OCI-LY3 (cell line): ENCODE measurements around the gene HOXD12.
A peak's percentile ranks its signal among the peaks of the same experiment; 100 is the strongest.

Source experiments
- H2AFZ ChIP-seq: fragments of 200-600, 300-600 bp; shearing (Covaris generic); 2 replicates; pipeline ENCODE4 v1.6.0; 2014; ENCODE audit warnings: antibody characterized with exemption, low read depth, low read length
- H3K27ac ChIP-seq: fragments of 200-600, 300-600 bp; sonication (generic); 2 replicates; pipeline ENCODE4 v1.5.1; 2014; ENCODE audit warnings: mild to moderate bottlenecking, low read length, moderate library complexity, mixed read lengths
- H3K27me3 ChIP-seq: fragments of 200-600, 300-600 bp; sonication (generic); 2 replicates; pipeline ENCODE4 v1.6.1; 2014; ENCODE audit warnings: low read depth, low read length, mixed read lengths
- H3K36me3 ChIP-seq: fragments of 200-600, 300-600 bp; sonication (generic); replicated peaks from 2 replicates; pipeline ENCODE3; 2014; ENCODE audit warnings: low read depth, low read length, mixed read lengths
- H3K4me1 ChIP-seq: fragments of 300-600, 200-600 bp; sonication (generic); 2 replicates; pipeline ENCODE4 v1.6.1; 2014; ENCODE audit warnings: low read length, mixed read lengths
- H3K4me2 ChIP-seq: fragments of 200-600, 300-600 bp; sonication (generic); 2 replicates; pipeline ENCODE4 v1.6.1; 2014; ENCODE audit warnings: low read length, mixed read lengths
- H3K4me3 ChIP-seq: fragments of 300-600, 200-600 bp; sonication (generic); 2 replicates; pipeline ENCODE4 v1.5.1; 2014; ENCODE audit warnings: antibody characterized with exemption, mild to moderate bottlenecking, low read length, moderate library complexity
- H3K79me2 ChIP-seq: fragments of 300-600, 200-600 bp; shearing (Covaris generic); 2 replicates; pipeline ENCODE4 v1.6.1; 2014; ENCODE audit warnings: mild to moderate bottlenecking, low read length, mixed read lengths
- H3K9ac ChIP-seq: fragments of 300-600, 200-600 bp; shearing (Covaris generic); 2 replicates; pipeline ENCODE4 v1.6.0; 2014; ENCODE audit warnings: mild to moderate bottlenecking, low read length, moderate library complexity
- H3K9me3 ChIP-seq: fragments of 200-600, 300-600 bp; shearing (Covaris generic); 2 replicates; pipeline ENCODE4 v1.6.1; 2014; ENCODE audit warnings: low read length, mixed read lengths; ENCODE audit not compliant: insufficient read depth
- H4K20me1 ChIP-seq: fragments of 200-600, 300-600 bp; sonication (generic); 2 replicates; pipeline ENCODE4 v1.6.1; 2016; ENCODE audit warnings: low read length, mixed read lengths; ENCODE audit not compliant: insufficient read depth
- EZH2phosphoT487 ChIP-seq: fragments of 200-600 bp; shearing (Covaris generic); IDR thresholded peaks from 2 replicates; pipeline ENCODE4 v1.6.1; 2018; ENCODE audit warnings: antibody characterized with exemption, mixed run types, low read depth
- TF ChIP-seq, protein P1 (sequence below): fragments of 200-600, 300-600 bp; sonication (generic); IDR thresholded peaks from 2 replicates; pipeline ENCODE4 v1.5.1; 2014; ENCODE audit warnings: antibody characterized with exemption, low read length, low read depth

HOXD12 gene

DNA sequence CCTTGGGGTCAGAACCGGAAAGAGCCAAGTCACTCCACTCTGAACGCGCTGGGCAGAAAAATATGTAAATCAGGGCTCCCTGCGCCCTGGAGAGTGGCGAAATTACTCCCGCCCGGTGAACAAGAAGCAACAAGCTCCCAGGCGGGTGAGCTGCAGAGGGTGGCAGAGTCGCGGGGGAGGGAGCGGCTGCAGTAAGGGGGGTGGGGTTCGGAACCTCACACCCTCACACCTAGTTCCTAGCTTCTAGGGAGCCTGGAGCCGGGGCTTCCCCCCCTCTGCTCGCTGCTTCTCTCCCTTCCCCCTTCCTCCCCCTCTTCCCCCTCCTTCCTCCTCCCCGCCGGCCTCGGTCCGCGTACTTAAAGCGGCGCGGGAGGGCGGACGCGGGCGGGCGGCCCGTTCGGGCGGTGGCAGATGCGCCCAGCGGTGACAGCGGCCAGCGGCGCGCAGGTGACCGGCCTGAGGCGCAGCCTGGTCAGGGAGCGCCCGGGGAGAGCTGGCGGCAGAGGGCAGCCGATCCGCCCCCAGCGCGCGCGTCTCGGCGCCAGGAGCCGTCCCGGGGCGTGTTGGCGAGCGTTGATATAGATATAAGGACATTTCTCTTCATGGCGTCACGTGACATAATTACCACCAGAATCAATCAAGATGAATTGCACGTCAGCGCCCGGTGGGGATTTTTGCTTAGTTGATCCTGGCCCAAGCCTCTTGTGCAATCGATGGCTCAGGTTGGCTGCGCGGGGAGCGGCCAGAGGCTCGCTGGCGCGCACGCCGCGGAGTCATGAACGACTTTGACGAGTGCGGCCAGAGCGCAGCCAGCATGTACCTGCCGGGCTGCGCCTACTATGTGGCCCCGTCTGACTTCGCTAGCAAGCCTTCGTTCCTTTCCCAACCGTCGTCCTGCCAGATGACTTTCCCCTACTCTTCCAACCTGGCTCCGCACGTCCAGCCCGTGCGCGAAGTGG is 7.3 kb downstream of the HOXD12 start, which contains the start of gene HOXD11:
Gene HOXD11, plus strand, starts transcription at position 700 of the 959 bp plus-strand sequence. Its CDS starts 76 bp downstream, at position 776.
- Histone ChIP-seq H3K79me2 (no peaks in the 10 kb centered on the region), H3K27me3 (no peaks in the 10 kb centered on the region), H3K4me1 (peaks cover 28% of the 10 kb centered on the region), H2AFZ (peak within 1 kb of the TSS; percentile 54; the same call in 1 of the 2 replicates), H3K9ac (peak within 1 kb of the TSS; percentile 51), H3K4me3 (peak within 1 kb of the TSS; percentile 62), H4K20me1 (no peaks in the 10 kb centered on the region), H3K4me2 (peak within 1 kb of the TSS; percentile 60), H3K9me3 (no peaks in the 10 kb centered on the region), H3K36me3 (no peaks in the 10 kb centered on the region), H3K27ac (peak within 1 kb of the TSS; percentile 45; the same call in 1 of the 2 replicates)
- TF ChIP-seq, protein P1, sequence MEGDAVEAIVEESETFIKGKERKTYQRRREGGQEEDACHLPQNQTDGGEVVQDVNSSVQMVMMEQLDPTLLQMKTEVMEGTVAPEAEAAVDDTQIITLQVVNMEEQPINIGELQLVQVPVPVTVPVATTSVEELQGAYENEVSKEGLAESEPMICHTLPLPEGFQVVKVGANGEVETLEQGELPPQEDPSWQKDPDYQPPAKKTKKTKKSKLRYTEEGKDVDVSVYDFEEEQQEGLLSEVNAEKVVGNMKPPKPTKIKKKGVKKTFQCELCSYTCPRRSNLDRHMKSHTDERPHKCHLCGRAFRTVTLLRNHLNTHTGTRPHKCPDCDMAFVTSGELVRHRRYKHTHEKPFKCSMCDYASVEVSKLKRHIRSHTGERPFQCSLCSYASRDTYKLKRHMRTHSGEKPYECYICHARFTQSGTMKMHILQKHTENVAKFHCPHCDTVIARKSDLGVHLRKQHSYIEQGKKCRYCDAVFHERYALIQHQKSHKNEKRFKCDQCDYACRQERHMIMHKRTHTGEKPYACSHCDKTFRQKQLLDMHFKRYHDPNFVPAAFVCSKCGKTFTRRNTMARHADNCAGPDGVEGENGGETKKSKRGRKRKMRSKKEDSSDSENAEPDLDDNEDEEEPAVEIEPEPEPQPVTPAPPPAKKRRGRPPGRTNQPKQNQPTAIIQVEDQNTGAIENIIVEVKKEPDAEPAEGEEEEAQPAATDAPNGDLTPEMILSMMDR: no peak
- no peak for TF ChIP-seq EZH2phosphoT487

DNA sequence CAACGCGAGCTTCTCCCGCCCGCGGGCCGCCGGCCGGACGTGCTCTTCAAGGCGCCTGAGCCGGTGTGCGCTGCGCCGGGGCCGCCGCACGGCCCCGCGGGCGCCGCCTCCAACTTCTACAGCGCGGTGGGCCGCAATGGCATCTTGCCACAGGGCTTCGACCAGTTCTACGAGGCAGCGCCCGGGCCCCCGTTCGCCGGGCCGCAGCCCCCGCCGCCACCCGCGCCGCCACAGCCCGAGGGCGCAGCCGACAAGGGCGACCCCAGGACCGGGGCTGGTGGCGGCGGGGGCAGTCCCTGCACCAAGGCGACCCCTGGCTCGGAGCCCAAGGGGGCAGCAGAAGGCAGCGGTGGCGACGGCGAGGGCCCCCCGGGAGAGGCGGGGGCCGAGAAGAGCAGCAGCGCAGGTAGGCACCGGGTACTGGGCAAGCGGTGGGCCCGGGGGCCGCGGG is 8.2 kb downstream of the HOXD12 start:
- H2AFZ ChIP-seq: no peak overlapping the region
- no peaks in the 10 kb centered on the region for H3K9me3 ChIP-seq
- no peak overlapping the region for H3K9ac ChIP-seq
- no peak overlapping the region for H3K27ac ChIP-seq
- TF ChIP-seq, protein P1: no peak
- TF ChIP-seq EZH2phosphoT487: no peak
- H4K20me1 ChIP-seq: no peaks in the 10 kb centered on the region
- H3K79me2 ChIP-seq: no peaks in the 10 kb centered on the region
- H3K4me2 ChIP-seq: no peak overlapping the region
- no peaks in the 10 kb centered on the region for H3K27me3 ChIP-seq
- no peak overlapping the region for H3K4me3 ChIP-seq
- H3K4me1 ChIP-seq: peaks cover 28% of the 10 kb centered on the region
- H3K36me3 ChIP-seq: no peaks in the 10 kb centered on the region

DNA sequence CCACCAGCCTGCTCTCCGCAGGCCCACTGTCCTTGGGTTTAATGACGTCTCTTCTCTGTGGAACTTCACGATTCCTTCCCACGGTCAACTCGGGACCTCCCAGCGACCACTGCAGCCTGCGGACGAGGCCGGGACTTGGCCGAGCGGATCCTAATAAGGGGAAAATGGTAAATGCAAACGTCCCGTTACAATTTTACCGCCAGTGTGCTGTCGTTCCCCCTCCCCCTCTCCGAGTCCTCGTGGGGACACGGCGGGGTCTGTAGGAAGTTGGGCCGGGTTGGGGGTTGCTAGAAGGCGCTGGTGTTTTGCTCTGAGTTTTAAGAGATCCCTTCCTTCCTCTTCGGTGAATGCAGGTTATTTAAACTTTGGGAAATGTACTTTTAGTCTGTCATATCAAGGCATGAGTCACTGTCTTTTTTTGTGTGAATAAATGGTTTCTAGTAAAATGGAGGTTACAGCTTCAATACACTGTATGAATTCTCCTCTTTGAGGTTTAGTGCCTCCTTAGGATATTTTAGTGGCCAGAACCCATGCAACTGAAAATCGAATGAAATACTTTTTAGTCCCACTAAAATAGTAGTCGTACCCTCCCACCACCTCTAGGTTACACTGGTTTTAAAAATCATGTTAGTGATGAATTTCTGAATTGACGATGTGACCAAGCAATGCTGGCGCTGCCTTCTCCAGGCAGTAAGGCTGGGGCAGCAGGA is 9.8 kb downstream of the HOXD12 start:
- Histone ChIP-seq H3K4me3 (no peak overlapping the region), H3K9ac (no peak overlapping the region), H2AFZ (no peak overlapping the region), H3K4me2 (no peak overlapping the region), H3K36me3 (no peaks in the 10 kb centered on the region), H3K27me3 (no peaks in the 10 kb centered on the region), H3K4me1 (peaks cover 26% of the 10 kb centered on the region), H3K79me2 (no peaks in the 10 kb centered on the region), H4K20me1 (no peaks in the 10 kb centered on the region), H3K27ac (no peak overlapping the region), H3K9me3 (no peaks in the 10 kb centered on the region)
- TF ChIP-seq EZH2phosphoT487: no peak
- TF ChIP-seq, protein P1: no peak

GRCh38 chr2:176109946-176110345 is 10.4 kb downstream of the HOXD12 start:
- no peaks in the 10 kb centered on the region for H3K27me3 ChIP-seq

More at GRCh38 chr2:176109946-176110345, 10.4 kb downstream of the HOXD12 start:
- Histone ChIP-seq H3K9ac (no peak overlapping the region), H3K79me2 (no peaks in the 10 kb centered on the region), H3K4me1 (peaks cover 22% of the 10 kb centered on the region), H3K4me2 (peak overlapping the region; percentile 59; the same call in 1 of the 2 replicates), H2AFZ (no peak overlapping the region), H3K9me3 (no peaks in the 10 kb centered on the region), H3K27ac (no peak overlapping the region), H3K4me3 (no peak overlapping the region), H3K36me3 (no peaks in the 10 kb centered on the region), H4K20me1 (no peaks in the 10 kb centered on the region)
- TF ChIP-seq, protein P1: no peak
- no peak for TF ChIP-seq EZH2phosphoT487
